Panc1 (cell line): Measurements from ENCODE around the gene CADPS2.

Experiments
- POLR2AphosphoS5 ChIP-seq: IDR thresholded peaks from 2 replicates; pipeline ENCODE4 v1.6.1; 2012; ENCODE audit warnings: mild to moderate bottlenecking, low read depth, low read length, moderate library complexity
- REST ChIP-seq, 2 experiments: IDR thresholded peaks; 2 replicates each; pipeline ENCODE4 v1.6.1; 2011 to 2012; ENCODE audit warnings: low read depth in 2 of 2, control low read depth in 1 of 2, low read length in 1 of 2, mild to moderate bottlenecking in 1 of 2, moderate library complexity in 1 of 2; ENCODE audit not compliant: insufficient read depth in 1 of 2
- TF ChIP-seq, protein P1 (sequence below): fragments of 450-650 bp; IDR thresholded peaks from 2 replicates; pipeline ENCODE4 v1.5.1; 2017; ENCODE audit warnings: mild to moderate bottlenecking

DNA sequence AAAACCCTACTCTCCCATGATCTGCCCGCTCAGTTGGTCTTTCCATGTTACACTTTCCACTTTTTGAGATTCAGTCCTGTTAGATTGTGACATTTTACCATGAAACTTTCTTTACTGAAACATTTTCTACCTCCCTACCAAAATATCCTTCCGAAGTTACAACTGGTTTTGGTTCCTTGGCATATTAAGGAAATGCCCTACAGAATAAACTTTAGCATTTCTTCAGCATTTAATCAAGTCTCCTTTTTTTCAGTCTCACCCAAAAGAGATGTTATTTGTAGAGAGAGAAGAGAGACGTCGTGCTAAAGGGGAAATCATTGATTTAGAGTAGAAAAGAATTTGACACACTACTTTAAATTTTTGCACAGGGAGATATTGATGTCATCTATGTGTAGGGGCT is 572.0 kb downstream of the CADPS2 start:
- TF ChIP-seq, protein P1, sequence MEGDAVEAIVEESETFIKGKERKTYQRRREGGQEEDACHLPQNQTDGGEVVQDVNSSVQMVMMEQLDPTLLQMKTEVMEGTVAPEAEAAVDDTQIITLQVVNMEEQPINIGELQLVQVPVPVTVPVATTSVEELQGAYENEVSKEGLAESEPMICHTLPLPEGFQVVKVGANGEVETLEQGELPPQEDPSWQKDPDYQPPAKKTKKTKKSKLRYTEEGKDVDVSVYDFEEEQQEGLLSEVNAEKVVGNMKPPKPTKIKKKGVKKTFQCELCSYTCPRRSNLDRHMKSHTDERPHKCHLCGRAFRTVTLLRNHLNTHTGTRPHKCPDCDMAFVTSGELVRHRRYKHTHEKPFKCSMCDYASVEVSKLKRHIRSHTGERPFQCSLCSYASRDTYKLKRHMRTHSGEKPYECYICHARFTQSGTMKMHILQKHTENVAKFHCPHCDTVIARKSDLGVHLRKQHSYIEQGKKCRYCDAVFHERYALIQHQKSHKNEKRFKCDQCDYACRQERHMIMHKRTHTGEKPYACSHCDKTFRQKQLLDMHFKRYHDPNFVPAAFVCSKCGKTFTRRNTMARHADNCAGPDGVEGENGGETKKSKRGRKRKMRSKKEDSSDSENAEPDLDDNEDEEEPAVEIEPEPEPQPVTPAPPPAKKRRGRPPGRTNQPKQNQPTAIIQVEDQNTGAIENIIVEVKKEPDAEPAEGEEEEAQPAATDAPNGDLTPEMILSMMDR = no peak
- TF ChIP-seq POLR2AphosphoS5 = no peak
- TF ChIP-seq REST (IDR thresholded peaks at IDR 0.05; ENCODE audit: insufficient read depth in 1 of 2, low read depth in 2 of 2, low read length in 1 of 2) = no peak
